Endodermal cell (in vitro differentiated cells): Measurements from ENCODE around the gene TMEM238. TPM values are rescaled to one million over a fixed set of nuclear protein-coding genes. Genes with fewer than 3 reads are reported as not detected.

Experiments used
- DNase-seq: peaks from one replicate; pipeline ENCODE4 v3.0.0-alpha.2; 2017
- H3K27ac ChIP-seq: 2 replicates; pipeline ENCODE4 v1.5.1; 2013; ENCODE audit warnings: mild to moderate bottlenecking, low read depth, low read length, moderate library complexity
- H3K27me3 ChIP-seq: 2 replicates; pipeline ENCODE4 v1.6.1; 2013; ENCODE audit warnings: mild to moderate bottlenecking, low read length, moderate library complexity; ENCODE audit not compliant: insufficient read depth, control insufficient read depth, poor library complexity, severe bottlenecking
- H3K36me3 ChIP-seq: 2 replicates; pipeline ENCODE4 v1.7.0; 2013; ENCODE audit warnings: mild to moderate bottlenecking, low read length, moderate library complexity; ENCODE audit not compliant: control insufficient read depth, insufficient read depth
- H3K4me1 ChIP-seq: one replicate; pipeline ENCODE4 v1.7.0; 2013; ENCODE audit warnings: low read length; ENCODE audit not compliant: control insufficient read depth, insufficient read depth
- H3K4me3 ChIP-seq: 2 replicates; pipeline ENCODE4 v1.5.1; 2013; ENCODE audit warnings: mild to moderate bottlenecking, low read length, moderate library complexity
- H3K9ac ChIP-seq: 2 replicates; pipeline ENCODE4 v1.6.1; 2013; ENCODE audit warnings: mild to moderate bottlenecking, low read length, moderate library complexity; ENCODE audit not compliant: poor library complexity, severe bottlenecking; ENCODE audit errors: extremely low read depth
- H3K9me3 ChIP-seq: 2 replicates; pipeline ENCODE4 v1.6.1; 2013; ENCODE audit warnings: mild to moderate bottlenecking, low read length, moderate library complexity; ENCODE audit not compliant: control insufficient read depth
- H3K27ac Mint-ChIP-seq: 2 replicates; pipeline ENCODE4 v1.8.0; 2020; ENCODE audit warnings: mixed read lengths
- H3K27me3 Mint-ChIP-seq: 2 replicates; pipeline ENCODE4 v1.8.0; 2021; ENCODE audit warnings: mild to moderate bottlenecking, mixed read lengths; ENCODE audit not compliant: insufficient read depth
- H3K36me3 Mint-ChIP-seq: 2 replicates; pipeline ENCODE4 v1.8.0; 2020; ENCODE audit warnings: low read depth, mixed read lengths
- H3K4me1 Mint-ChIP-seq: 2 replicates; pipeline ENCODE4 v1.8.0; 2020; ENCODE audit warnings: mixed read lengths
- H3K4me3 Mint-ChIP-seq: 2 replicates; pipeline ENCODE4 v1.8.0; 2020; ENCODE audit warnings: mild to moderate bottlenecking, moderate library complexity, mixed read lengths
- H3K9me3 Mint-ChIP-seq: 2 replicates; pipeline ENCODE4 v1.8.0; 2020; ENCODE audit warnings: mild to moderate bottlenecking, mixed read lengths
- CTCF ChIP-seq: fragments of 200-600 bp; sonication (generic); conservative IDR thresholded peaks from 2 replicates; pipeline ENCODE4 v1.5.0; 2021; ENCODE audit warnings: antibody characterized with exemption, mild to moderate bottlenecking
- WGBS, 2 experiments: methylation state at CpG; one replicate each; pipeline versions ENCODE4 v1.1.5 to v1.1.7; 2013; ENCODE audit warnings: missing lambda C conversion rate in 2 of 2, mixed read lengths in 1 of 2; ENCODE audit not compliant: insufficient coverage in 1 of 2, insufficient read length in 1 of 2; 5-methylcytosine and 5-hydroxymethylcytosine counted together
- total RNA-seq, 2 donors: library from RNA; stranded (reverse); fragmentation: NEBNext Ultra II Directional in 1 of 2; extraction: Animal tissue kit (Norgen Biotek cat#: 25700) in 1 of 2; gene quantifications; 2 replicates in 1 of 2; 3 replicates in 1 of 2; pipeline ENCODE4 v1.2.1, GENCODE V29; 2021

Gene TMEM238
- total RNA-seq, 2 donors from 2014 or later, result 3.9 to 4.4 TPM

GRCh38 chr19:55382013-55382412, 2.1 kb downstream of the TMEM238 start:
- no peak for TF ChIP-seq CTCF
- peak overlapping the region; percentile 98 for H3K4me3 Mint-ChIP-seq
- WGBS, 2 experiments, result 89 to 93% methylated on average over 5 of the region's 5 CpGs

DNA sequence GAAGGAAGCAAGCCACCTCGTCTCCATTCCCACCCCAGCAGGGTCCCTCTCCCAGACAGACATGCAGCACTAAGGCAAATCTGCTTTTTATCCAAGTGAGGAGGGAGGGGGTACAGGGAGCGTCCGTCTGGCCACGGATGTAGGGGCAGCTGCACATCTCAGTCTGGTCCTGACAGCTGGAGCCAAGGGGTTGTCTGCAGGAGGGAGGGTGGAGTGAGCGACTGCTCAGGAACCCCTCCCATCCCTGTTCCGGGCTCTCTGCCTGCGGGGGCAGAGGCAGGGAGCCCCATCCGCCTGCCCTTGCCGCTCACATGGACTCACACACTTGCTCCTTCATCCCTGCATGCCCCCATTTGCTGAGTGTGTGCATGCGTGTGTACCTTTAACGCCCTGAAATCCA, 4.9 kb downstream of the TMEM238 start:
- WGBS, 2 experiments, result 72 to 93% methylated on average over 5 to 11 of the region's 11 CpGs
- H3K4me3 ChIP-seq, result no peak overlapping the region
- no peak overlapping the region for H3K9ac ChIP-seq
- no peak overlapping the region for H3K4me3 Mint-ChIP-seq
- no peaks in the 10 kb centered on the region for H3K9me3 Mint-ChIP-seq
- H3K9me3 ChIP-seq, result peaks cover 3% of the 10 kb centered on the region
- peaks cover 2% of the 10 kb centered on the region for H3K36me3 Mint-ChIP-seq
- H3K4me1 Mint-ChIP-seq, result peaks cover 10% of the 10 kb centered on the region
- H3K27ac ChIP-seq, result no peak overlapping the region
- no peak overlapping the region for H3K27ac Mint-ChIP-seq
- H3K36me3 ChIP-seq, result no peaks in the 10 kb centered on the region
- TF ChIP-seq CTCF, result no peak
- peaks cover 4% of the 10 kb centered on the region for H3K27me3 ChIP-seq
- no peak for DNase-seq
- peaks cover 1% of the 10 kb centered on the region for H3K4me1 ChIP-seq
- peaks cover 54% of the 10 kb centered on the region for H3K27me3 Mint-ChIP-seq

More at GRCh38 chr19:55382013-55382412, 2.1 kb downstream of the TMEM238 start:
- Mint-ChIP-seq H3K27me3 (peaks cover 42% of the 10 kb centered on the region), H3K27ac (no peak overlapping the region), H3K36me3 (peaks cover 13% of the 10 kb centered on the region), H3K9me3 (no peaks in the 10 kb centered on the region), H3K4me1 (peaks cover 16% of the 10 kb centered on the region)
- Histone ChIP-seq H3K27ac (no peak overlapping the region), H3K36me3 (peaks cover 7% of the 10 kb centered on the region), H3K4me1 (peaks cover under 1% of the 10 kb centered on the region), H3K9me3 (peaks cover 3% of the 10 kb centered on the region), H3K4me3 (no peak overlapping the region), H3K9ac (no peak overlapping the region), H3K27me3 (peaks cover 4% of the 10 kb centered on the region)
- no peak for DNase-seq

GRCh38 chr19:55377356-55378131, 6.5 kb downstream of the TMEM238 start:
- H3K36me3 Mint-ChIP-seq, result peaks cover 2% of the 10 kb centered on the region
- no peak overlapping the region for H3K27ac Mint-ChIP-seq
- no peak for TF ChIP-seq CTCF
- H3K4me3 Mint-ChIP-seq, result peak overlapping the region; percentile 40
- no peak overlapping the region for H3K27ac ChIP-seq
- H3K9ac ChIP-seq, result no peak overlapping the region
- H3K4me3 ChIP-seq, result no peak overlapping the region
- peaks cover 5% of the 10 kb centered on the region for H3K4me1 ChIP-seq
- peaks cover 58% of the 10 kb centered on the region for H3K27me3 Mint-ChIP-seq
- H3K36me3 ChIP-seq, result no peaks in the 10 kb centered on the region
- peaks cover 3% of the 10 kb centered on the region for H3K9me3 ChIP-seq
- WGBS, 2 experiments, result 20 to 35% methylated on average over 15 to 43 of the region's 43 CpGs
- DNase-seq, result peak; percentile 73
- H3K27me3 ChIP-seq, result peaks cover 8% of the 10 kb centered on the region
- H3K9me3 Mint-ChIP-seq, result no peaks in the 10 kb centered on the region
- peaks cover 14% of the 10 kb centered on the region for H3K4me1 Mint-ChIP-seq
